C1 segment of cervical spinal cord (tissue), 14 donors: Measurements from ENCODE around the gene LGALS12.

Experiments used
- DNase-seq, 14 donors: peaks; one replicate each; lab custom pipeline; 2025; lab: John Stamatoyannopoulos, UW

The LGALS12 gene

DNA sequence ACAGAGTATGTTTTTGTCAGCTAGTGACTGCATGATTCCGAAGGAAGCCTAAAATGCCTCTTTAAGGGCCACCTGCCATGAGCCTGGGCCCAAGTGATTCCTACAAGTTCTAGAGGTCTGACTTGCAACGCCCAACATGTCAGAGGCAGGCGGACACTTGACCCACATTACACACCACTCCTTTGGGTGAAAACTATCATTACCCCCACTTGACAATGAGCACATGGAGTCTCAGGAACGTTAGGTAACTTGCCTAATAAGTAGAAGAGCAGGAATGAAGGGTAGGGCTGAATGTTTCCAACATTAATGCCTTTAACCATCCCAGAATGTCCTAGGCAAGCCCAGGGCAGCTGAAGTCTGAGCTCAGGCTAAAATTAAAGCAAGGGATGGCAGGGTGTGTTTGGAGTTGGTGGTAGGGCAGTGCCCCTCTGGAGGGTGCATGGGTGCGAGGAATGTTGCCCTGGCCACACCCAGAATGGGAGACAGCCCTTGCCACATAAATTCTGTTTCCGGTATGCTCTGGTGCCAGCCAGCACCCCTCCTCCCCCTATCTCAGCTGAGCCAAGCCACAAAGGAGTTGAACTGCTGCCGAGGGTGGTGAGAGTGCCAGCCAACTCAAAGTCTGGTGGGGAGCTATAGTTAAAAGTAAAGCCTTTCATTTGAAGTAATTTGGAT lies 54.8 kb downstream of the LGALS12 start:
- DNase-seq: no peak

DNA sequence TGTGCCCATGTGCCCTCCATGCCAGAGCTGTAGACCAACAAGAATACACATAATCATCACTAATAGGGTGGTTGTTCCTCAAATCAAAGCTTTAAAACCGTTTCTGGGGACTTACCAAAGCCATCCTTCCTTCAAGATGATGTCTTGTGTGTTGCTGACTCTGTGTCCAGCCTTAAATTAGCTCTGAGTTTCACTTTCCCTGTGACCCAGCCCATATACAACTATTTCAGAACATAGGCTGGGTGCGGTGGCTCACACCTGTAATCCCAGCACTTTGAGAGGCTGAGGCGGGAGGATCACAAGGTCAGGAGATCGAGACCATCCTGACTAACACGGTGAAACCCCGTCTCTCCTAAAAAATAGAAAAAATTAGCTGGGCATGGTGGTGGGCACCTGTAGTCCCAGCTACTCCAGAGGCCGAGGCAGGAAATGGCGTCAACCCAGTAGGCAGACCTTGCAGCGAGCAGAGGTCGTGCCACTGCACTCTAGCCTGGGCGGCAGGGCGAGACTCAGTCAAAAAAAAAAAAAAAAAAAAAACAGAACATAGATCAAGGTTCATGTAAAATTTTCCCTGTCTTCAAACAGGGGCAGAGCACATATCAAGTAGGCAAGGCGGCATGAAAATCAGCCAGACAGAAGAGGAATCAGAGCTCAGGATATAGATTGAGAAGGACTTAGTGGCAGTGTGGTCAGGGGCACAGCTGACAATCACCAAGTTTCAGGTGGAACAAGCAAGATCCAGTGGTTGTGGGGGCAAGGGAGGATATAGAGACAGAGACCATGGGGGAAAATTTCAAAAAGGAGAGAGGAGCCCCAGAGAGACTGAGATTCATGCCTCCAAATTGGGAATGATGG lies 57.5 kb downstream of the LGALS12 start, which contains the start of gene PLAAT2:
PLAAT2 (minus strand) TSS at position 179 of the 855 bp plus-strand sequence; CDS start at position 124, 55 bp downstream.
- no peak for DNase-seq

DNA sequence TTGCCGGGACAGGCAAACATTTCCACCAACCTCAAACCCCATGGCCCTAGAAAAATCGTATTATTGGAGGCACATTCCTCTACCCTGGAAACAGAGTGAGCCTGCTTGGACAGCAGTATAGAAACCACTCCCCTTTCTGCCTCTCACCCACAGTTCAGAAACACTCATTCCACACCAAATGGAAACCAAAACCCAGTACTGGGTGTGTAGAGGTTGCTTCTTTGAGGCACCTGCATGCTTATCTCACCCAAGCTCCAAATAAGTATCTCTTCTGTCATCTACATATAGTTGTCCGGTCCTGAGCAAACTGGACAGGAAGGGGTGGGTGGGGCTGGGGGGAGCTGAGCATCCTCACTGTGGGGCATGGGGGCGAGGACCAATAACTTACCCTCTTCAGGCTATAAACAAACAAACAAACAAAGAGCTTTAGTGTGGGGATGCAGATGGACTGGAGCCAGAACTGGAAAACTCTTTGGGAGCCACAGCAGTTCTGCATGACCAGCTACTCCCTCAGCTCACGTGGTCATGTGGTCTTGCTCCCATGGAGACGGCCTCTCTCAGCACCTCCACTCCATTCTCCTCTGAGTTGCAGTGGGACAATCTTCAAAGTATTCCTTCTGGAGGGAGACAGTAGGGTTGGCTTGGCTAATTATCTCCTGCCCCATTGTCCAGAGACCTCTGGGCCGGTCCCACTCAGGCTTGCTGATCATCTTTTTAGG lies 58.3 kb downstream of the LGALS12 start:
- peak in 3 of 14 donors; percentile 12 to 20 (median 16) for DNase-seq

GRCh38 chr11:63564784-63565350 lies 59.0 kb downstream of the LGALS12 start:
- DNase-seq: no peak
